Measurements from ENCODE around the gene FAM53B.

Gene FAM53B

DNA sequence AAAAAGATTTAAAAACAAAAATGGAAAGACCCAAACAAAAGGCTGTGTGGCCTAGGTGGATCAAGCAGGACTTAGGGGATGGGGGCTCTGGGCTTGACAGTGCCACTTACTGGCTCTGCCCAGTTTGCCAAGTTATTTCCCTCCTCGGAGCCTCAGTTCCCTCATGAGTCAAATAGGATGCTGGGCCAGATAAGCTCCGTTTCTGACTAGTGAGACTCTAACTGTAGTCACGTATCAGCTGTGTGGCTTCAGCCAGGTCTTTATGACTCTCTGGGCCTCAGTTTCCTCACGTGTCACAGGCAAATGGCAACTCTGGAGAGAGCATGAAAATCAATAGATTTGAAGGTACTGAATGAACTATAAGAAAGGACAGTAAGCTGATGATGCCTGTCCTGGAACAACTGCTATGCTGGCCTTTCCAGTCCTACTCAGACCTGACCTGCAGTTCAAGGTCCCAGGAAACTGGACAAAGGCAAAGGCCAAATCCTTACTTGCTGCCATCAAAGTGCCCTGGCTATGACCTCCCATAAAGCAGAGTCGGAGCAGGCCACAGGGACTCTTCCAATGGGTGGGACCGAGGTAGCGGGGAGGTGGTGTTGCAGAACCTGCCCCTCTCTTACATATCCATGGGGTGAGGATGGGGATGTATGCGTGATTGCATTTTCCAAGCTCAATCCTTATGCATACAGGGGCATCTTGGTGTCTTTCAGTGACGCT lies 27.0 kb downstream of the FAM53B start:
- no peak for DNase-seq (ENCODE audit: low spot score in 2 of 2)
- in situ Hi-C loops (cut with MboI; ENCODE audit: low sequenced_read_pairs), result no loop called here
- Histone ChIP-seq H3K4me3 (no peak overlapping the region), H3K9me3 (no peaks in the 10 kb centered on the region), H3K36me3 (replicated peaks) (no peaks in the 10 kb centered on the region), H3K4me1 (no peaks in the 10 kb centered on the region; the same call in 1 of the 2 replicates), H3K27me3 (ENCODE audit: low read depth) (no peaks in the 10 kb centered on the region)

DNA sequence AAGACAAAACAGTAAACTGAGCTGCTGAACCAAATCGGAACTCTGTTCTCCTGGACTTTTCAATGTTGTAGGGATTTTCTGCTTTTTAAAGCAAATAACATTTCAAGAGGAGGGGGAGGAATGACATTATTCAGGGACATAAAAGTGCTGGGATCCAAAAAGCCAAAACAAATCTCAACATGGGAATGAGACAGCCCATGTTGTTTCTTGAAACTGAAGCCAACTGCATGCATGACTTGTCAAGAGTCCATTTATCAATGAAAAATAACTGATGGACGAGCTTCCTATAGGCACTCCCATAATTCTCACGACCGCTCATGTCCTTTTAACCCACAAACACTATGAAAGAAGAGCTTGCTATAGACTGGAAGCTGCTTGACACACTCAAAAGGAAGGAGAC lies 27.8 kb downstream of the FAM53B start:
- DNase-seq (ENCODE audit: low spot score in 2 of 2), result no peak
- Histone ChIP-seq H3K4me3 (no peak overlapping the region), H3K9me3 (no peaks in the 10 kb centered on the region), H3K27me3 (ENCODE audit: low read depth) (no peaks in the 10 kb centered on the region), H3K4me1 (no peaks in the 10 kb centered on the region; the same call in 1 of the 2 replicates), H3K36me3 (replicated peaks) (no peaks in the 10 kb centered on the region)
- in situ Hi-C loops (cut with MboI; ENCODE audit: low sequenced_read_pairs), result no loop called here

DNA sequence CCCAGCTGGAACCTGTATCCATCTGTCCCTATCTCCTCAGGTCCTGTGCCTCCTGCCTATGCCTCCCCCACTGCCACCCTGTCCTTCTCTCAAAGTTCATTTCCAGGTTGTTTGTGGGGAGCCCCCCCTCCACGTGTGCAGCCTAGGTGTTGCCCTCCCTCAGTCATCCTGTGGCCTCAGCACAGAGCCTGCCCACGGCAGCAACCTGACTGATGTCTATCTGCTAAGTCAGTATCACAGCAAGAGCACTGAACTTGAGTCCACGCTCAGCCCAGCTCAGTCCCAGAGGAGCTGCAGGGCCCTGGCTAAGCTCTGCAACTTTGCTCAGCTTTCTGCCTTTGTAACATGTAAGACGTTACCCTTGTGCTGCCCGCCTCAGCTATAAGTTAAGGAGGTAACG lies 28.7 kb downstream of the FAM53B start:
- no peaks in the 10 kb centered on the region; the same call in 1 of the 2 replicates for H3K4me1 ChIP-seq
- DNase-seq (ENCODE audit: low spot score in 2 of 2), result no peak
- in situ Hi-C loops (cut with MboI; ENCODE audit: low sequenced_read_pairs), result no loop called here

DNA sequence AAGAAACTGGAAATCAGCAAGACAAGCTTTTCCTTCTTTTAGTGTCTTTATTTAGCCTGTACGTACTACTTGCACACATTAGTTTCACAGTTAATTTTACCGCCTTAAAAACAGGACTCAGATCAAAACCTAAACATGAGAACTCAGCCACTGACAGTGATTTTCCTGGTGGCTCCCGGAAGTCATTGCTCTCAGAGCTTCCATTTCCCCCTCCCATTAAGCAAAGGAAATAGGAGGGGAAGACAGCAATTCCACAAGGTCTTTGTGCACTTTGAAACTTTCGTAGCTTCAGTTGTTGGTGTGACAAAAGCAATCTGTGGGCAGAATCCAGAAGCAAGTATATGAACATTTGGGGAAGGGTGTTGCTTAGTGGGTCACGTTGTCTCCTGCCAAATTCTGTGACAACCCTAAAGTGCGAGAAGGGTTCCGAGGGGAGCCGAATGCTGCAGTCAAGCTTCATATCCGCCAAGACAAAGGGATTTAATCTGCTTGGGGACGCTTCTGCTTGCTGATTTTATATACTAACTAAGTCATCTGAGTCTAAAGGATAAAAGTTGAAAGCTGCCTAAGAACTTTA lies 30.4 kb downstream of the FAM53B start:
- Histone ChIP-seq H3K36me3 (replicated peaks) (no peaks in the 10 kb centered on the region), H3K4me3 (no peak overlapping the region), H3K27me3 (ENCODE audit: low read depth) (no peaks in the 10 kb centered on the region), H3K4me1 (no peaks in the 10 kb centered on the region), H3K9me3 (no peaks in the 10 kb centered on the region)
- no peak for DNase-seq (ENCODE audit: low spot score in 2 of 2)
- in situ Hi-C loops (cut with MboI; ENCODE audit: low sequenced_read_pairs), result no loop called here

More for the DNA sequence above, 28.7 kb downstream of the FAM53B start:
- no peaks in the 10 kb centered on the region for H3K9me3 ChIP-seq
- no peak overlapping the region for H3K4me3 ChIP-seq
- no peaks in the 10 kb centered on the region for H3K27me3 ChIP-seq (ENCODE audit: low read depth)
- no peaks in the 10 kb centered on the region for H3K36me3 ChIP-seq (replicated peaks)

DNA sequence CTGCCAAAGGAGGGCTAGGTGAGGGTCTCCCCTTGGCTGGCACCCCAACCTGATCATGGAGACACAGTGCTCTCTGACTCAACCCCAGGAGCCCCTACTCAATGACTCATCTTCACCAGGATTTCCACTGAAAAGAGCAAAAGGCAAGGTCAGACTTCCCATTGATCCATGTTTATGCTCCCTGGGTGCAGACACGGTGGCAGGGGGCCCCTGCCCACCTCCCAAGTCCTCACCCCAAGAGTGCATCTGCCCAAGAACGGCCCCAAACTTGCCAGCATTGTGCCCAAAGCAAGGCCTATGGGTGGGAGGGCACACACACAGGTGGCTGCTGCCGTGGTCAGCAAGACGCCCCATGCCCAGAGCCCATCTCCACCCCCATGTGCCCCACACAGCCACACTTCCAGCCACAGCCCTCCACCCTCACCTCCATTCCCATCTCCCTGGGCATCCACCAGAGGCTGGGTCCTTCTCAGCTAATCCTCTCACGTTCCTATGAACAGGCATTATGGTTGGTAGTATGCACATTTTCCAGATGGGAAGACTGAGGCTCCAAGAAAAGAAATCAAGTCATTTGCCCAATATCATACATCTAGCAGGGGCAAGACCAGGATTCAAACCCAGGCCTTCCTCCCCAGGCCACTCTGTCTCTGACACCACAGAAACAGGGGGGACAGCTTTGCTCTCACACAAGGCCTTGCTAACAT lies 31.3 kb downstream of the FAM53B start:
- Histone ChIP-seq H3K4me3 (no peak overlapping the region), H3K27me3 (ENCODE audit: low read depth) (no peaks in the 10 kb centered on the region), H3K9me3 (no peaks in the 10 kb centered on the region), H3K36me3 (replicated peaks) (no peaks in the 10 kb centered on the region), H3K4me1 (no peaks in the 10 kb centered on the region)
- in situ Hi-C loops (cut with MboI; ENCODE audit: low sequenced_read_pairs), result no loop called here
- DNase-seq (ENCODE audit: low spot score in 2 of 2), result no peak

DNA sequence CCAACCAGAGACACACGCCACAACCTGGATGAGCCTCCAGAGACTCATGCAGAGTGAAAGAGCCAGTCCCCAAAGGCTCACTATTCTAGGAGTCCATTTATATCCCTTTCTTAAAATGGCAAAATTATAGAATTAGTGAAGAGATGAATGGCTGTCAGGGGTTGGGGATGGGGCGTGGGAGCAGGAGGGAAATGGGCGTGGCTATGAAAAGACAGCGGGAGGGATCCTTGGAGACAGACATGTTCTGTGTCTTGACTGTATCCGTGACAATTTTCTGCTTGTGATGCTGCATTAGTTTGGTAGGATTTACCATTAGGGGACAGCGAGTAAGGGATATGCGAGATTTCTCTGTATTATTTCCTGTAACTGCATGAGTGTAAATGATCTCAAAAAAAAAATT lies 33.0 kb downstream of the FAM53B start:
- no peak overlapping the region for H3K4me3 ChIP-seq
- DNase-seq (ENCODE audit: low spot score in 2 of 2), result peak in 1 of 2 experiments; percentile 22
- in situ Hi-C loops (cut with MboI; ENCODE audit: low sequenced_read_pairs), result no loop called here
- no peaks in the 10 kb centered on the region for H3K9me3 ChIP-seq
- H3K36me3 ChIP-seq (replicated peaks), result peaks cover 5% of the 10 kb centered on the region
- no peaks in the 10 kb centered on the region for H3K4me1 ChIP-seq
- no peaks in the 10 kb centered on the region for H3K27me3 ChIP-seq (ENCODE audit: low read depth)

DNA sequence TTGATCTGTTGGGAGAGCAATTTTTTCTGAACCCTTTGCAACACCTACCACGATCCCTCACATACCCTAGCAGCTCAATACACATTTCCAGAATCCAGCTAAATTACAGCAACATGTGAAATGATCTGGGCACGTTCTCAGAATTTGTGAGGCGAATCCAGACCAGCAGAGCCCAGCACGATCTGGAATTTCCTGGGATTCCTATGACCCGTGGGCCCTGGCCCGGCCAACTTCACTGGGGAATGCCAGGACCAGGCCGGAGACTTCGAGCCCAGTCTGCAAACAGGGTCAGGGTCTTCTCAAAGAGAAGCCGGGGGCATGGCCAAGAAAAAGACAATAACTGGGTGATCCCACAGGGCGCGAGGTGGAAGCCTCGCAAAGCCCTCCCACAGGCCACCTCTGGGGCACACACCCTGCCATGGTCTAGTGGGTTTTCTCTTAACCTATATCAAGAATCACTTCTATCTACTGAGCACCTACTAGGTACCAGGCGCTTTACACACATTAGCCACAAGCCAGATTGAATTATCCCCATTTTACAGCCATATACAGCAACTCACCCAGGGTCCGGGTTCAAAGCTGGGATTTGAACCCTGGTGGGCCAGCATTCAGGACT lies 33.8 kb downstream of the FAM53B start:
- H3K27me3 ChIP-seq (ENCODE audit: low read depth), result no peaks in the 10 kb centered on the region
- in situ Hi-C loops (cut with MboI; ENCODE audit: low sequenced_read_pairs), result no loop called here
- H3K9me3 ChIP-seq, result no peaks in the 10 kb centered on the region
- no peak overlapping the region for H3K4me3 ChIP-seq
- no peak for DNase-seq (ENCODE audit: low spot score in 2 of 2)
- H3K36me3 ChIP-seq (replicated peaks), result peaks cover 10% of the 10 kb centered on the region
- no peaks in the 10 kb centered on the region for H3K4me1 ChIP-seq

DNA sequence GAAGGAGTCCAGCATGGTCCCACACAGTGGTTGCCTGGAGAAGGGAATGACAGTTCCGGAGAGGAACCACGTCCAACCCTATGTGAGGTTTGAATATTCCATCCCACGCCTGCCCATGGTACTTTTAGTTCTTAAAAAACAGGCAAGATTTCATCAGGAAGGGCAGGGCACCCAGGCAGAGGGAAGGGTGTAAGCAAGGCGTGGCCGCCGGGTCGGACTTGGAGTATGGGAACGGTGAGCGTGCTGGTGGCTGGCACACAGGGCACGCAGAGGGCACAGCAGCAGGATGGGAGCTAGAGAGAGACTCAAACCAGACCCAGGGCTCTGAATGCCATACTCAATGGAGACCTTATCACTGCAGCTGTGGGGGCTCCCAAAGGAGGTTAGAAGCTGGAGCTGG lies 34.3 kb downstream of the FAM53B start:
- no peaks in the 10 kb centered on the region for H3K27me3 ChIP-seq (ENCODE audit: low read depth)
- no peak overlapping the region for H3K4me3 ChIP-seq
- in situ Hi-C loops (cut with MboI; ENCODE audit: low sequenced_read_pairs), result no loop called here
- no peaks in the 10 kb centered on the region for H3K9me3 ChIP-seq
- no peaks in the 10 kb centered on the region for H3K4me1 ChIP-seq
- peaks cover 16% of the 10 kb centered on the region for H3K36me3 ChIP-seq (replicated peaks)
- no peak for DNase-seq (ENCODE audit: low spot score in 2 of 2)

DNA sequence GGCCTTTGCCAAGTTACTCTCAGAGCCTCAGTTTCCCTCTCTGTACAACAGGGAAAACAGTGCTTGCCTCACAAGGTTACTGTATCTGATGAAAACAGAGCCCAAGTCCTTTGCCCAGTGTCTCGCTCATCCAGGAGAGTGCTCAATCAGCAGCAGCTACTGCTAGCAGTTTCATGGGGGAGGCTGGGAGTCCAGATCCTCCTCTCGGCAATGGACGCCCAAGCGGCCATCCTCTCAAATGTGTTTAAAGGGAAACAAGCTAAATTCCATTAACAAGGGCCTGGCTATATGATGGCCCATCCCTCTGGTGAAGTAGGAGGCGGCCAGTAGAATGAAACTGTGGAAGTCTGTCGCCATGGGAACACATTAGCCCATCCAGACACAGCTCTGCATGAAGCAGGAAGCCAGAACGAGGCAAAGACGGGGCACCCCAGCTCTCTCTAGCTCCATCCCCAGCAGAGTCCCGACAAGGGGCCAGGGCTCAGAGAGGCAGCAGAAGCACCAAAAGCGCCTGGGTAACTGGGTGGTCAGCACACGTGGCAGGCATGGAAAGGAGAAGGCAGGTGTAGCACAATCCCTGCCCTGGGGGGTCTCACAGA lies 35.2 kb downstream of the FAM53B start:
- Histone ChIP-seq H3K36me3 (replicated peaks) (peaks cover 21% of the 10 kb centered on the region), H3K4me3 (no peak overlapping the region), H3K9me3 (no peaks in the 10 kb centered on the region), H3K4me1 (no peaks in the 10 kb centered on the region), H3K27me3 (ENCODE audit: low read depth) (no peaks in the 10 kb centered on the region)
- DNase-seq (ENCODE audit: low spot score in 2 of 2), result no peak
- in situ Hi-C loops (cut with MboI; ENCODE audit: low sequenced_read_pairs), result no loop called here

DNA sequence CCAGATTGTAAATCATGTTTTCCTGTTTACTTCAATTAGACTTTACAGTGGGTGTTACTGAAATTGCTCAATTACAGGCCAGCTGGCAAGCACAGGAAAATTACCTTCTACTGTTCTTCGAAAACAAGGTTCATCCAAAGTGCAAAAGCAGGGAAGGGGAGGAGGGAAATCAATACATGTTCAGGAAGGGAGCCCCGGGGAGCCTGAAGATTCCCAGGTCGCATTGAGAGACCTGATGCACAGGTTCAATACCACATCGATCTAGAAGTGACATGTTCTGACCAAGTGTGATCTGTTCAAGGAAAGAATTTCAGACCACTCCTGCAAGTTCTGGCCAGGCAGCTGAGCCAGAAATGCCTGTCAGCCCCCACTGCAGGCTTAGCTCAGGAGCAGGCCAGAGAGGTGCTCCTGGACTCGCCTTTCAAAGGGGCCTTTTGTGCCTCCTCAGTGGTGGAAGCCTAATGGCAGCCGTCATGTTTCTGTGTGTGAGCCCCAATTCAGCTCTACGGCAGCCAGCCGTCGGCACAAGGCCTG lies 35.9 kb downstream of the FAM53B start:
- in situ Hi-C loops (cut with MboI; ENCODE audit: low sequenced_read_pairs), result no loop called here
- Histone ChIP-seq H3K36me3 (replicated peaks) (peaks cover 21% of the 10 kb centered on the region), H3K9me3 (no peaks in the 10 kb centered on the region), H3K27me3 (ENCODE audit: low read depth) (no peaks in the 10 kb centered on the region), H3K4me3 (no peak overlapping the region), H3K4me1 (no peaks in the 10 kb centered on the region)
- no peak for DNase-seq (ENCODE audit: low spot score in 2 of 2)

DNA sequence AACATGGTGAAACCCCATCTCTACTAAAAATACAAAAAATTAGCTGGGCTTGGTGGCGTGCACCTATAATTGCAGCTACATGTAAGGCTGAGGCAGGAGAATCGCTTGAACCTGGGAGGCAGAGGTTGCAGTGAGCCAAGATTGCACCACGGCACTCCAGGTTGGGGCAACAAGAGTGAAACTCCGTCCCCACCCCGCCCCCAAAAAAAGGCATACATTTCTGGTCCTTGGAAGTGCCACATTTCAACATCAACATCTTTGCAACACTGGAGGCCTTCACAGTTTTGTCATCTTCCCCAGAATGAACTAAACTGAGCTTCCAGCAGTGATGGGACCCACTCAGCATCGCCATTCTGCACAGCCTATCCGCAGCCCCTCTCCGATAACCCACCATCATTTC lies 36.6 kb downstream of the FAM53B start:
- in situ Hi-C loops (cut with MboI; ENCODE audit: low sequenced_read_pairs), result no loop called here
- H3K4me1 ChIP-seq, result no peaks in the 10 kb centered on the region
- peaks cover 21% of the 10 kb centered on the region for H3K36me3 ChIP-seq (replicated peaks)
- DNase-seq (ENCODE audit: low spot score in 2 of 2), result no peak
- H3K9me3 ChIP-seq, result no peaks in the 10 kb centered on the region
- no peak overlapping the region for H3K4me3 ChIP-seq
- H3K27me3 ChIP-seq (ENCODE audit: low read depth), result no peaks in the 10 kb centered on the region

DNA sequence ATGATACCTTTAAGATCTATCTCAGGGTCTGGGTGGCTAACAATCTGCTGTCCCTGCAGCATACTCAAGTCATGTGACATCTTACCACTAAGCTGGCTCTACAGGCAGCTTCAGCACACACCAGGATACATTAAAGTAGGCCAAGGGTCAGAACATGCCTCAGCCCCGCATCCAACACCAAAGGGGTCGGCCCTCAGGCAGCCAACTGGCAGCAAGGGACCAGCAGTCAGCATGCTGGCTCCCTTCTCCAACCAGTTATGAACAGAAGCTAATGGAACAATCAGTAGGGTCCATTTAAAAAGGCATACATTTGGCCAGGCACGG lies 37.1 kb downstream of the FAM53B start:
- Histone ChIP-seq H3K9me3 (no peaks in the 10 kb centered on the region), H3K27me3 (ENCODE audit: low read depth) (no peaks in the 10 kb centered on the region), H3K4me3 (no peak overlapping the region), H3K4me1 (no peaks in the 10 kb centered on the region), H3K36me3 (replicated peaks) (peaks cover 23% of the 10 kb centered on the region)
- DNase-seq (ENCODE audit: low spot score in 2 of 2), result no peak
- in situ Hi-C loops (cut with MboI; ENCODE audit: low sequenced_read_pairs), result no loop called here

DNA sequence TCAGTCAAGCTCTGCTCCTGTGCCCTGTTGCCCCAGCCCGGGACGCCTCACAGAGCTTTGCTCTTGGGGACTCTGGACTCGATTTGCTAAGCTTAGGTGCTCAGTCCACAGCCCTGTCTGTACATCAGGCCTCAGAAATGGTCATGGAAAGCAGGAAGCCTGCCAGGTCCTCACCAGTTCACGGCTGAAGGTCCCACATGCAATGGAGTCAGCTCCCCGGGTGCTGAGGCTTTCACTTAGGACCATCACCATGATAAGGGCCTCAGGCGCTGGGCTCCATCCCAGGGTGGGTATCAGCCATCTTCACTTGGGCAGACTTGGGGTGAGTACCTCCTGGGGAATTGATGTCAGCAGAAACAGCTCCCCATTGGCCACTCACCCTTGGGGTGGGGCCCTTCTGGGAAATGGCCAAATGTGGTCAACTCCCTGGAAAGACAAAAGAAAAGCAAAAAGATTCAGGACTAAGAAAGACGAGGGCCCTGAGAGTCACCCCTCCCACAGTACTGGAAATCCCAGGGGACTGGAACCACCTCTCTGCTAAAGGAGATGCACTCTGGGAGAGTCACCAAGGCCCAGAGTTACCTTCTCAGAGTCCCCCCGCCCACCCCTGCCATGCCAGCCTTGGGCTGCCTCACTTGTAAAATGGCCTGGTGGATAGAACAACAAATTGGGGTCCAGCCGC lies 37.6 kb downstream of the FAM53B start:
- in situ Hi-C loops (cut with MboI; ENCODE audit: low sequenced_read_pairs), result no loop called here
- DNase-seq (ENCODE audit: low spot score in 2 of 2), result no peak
- Histone ChIP-seq H3K27me3 (ENCODE audit: low read depth) (no peaks in the 10 kb centered on the region), H3K4me1 (no peaks in the 10 kb centered on the region), H3K4me3 (no peak overlapping the region), H3K9me3 (no peaks in the 10 kb centered on the region), H3K36me3 (replicated peaks) (peaks cover 24% of the 10 kb centered on the region)

Measured in HAP-1 (cell line).